IMR-90 (cell line): Measurements from ENCODE around the gene CRYBG2.

Source experiments
- RAD21 ChIP-seq: IDR thresholded peaks from 2 replicates; pipeline ENCODE4 v1.6.1; 2012; ENCODE audit warnings: low read length, improper control_type of control experiment
- RCOR1 ChIP-seq: IDR thresholded peaks from 2 replicates; pipeline ENCODE4 v1.6.1; 2012; ENCODE audit warnings: mild to moderate bottlenecking, low read length, improper control_type of control experiment; ENCODE audit not compliant: insufficient replicate concordance
- RFX5 ChIP-seq: IDR thresholded peaks from 2 replicates; pipeline ENCODE4 v1.8.0; 2012; ENCODE audit warnings: low read depth, mild to moderate bottlenecking, low read length, moderate library complexity
- TF ChIP-seq, protein P1 (sequence below): conservative IDR thresholded peaks from 2 replicates; pipeline ENCODE4 v1.5.1; 2012; ENCODE audit warnings: mild to moderate bottlenecking, low read depth, low read length, improper control_type of control experiment

DNA sequence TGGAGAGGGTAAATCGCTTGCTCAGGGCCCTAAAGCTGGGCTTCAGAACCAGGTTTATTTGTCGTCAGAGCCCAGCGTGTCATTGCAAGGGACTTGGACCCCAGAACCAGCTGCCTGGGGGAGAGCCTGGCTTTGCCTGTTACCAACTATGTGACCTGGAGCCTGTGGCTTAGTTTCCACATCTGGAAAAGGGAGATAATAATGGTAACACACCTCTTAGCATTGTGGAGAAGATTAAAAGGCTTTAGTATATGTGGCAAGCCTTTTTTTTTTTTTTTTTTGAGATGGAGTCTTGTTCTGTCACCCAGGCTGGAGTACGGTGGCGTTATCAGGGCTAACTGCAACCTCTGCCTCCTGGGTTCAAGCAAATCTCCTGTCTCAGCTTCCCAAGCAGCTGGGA, 23.7 kb downstream of the CRYBG2 start:
- TF ChIP-seq, protein P1, sequence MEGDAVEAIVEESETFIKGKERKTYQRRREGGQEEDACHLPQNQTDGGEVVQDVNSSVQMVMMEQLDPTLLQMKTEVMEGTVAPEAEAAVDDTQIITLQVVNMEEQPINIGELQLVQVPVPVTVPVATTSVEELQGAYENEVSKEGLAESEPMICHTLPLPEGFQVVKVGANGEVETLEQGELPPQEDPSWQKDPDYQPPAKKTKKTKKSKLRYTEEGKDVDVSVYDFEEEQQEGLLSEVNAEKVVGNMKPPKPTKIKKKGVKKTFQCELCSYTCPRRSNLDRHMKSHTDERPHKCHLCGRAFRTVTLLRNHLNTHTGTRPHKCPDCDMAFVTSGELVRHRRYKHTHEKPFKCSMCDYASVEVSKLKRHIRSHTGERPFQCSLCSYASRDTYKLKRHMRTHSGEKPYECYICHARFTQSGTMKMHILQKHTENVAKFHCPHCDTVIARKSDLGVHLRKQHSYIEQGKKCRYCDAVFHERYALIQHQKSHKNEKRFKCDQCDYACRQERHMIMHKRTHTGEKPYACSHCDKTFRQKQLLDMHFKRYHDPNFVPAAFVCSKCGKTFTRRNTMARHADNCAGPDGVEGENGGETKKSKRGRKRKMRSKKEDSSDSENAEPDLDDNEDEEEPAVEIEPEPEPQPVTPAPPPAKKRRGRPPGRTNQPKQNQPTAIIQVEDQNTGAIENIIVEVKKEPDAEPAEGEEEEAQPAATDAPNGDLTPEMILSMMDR, result no peak
- TF ChIP-seq RAD21 (no peak), RFX5 (no peak), RCOR1 (no peak)
